H1 (cell line): ENCODE data around the gene TAC4. TPM values are rescaled to one million over a fixed set of nuclear protein-coding genes. Genes with fewer than 3 reads are reported as not detected.
A peak's percentile ranks its signal among the peaks of the same experiment; 100 is the strongest.

Experiments
- CTCF ChIA-PET: fragments of 300-600 bp; sonication (Branson Sonifier 250); formaldehyde crosslinking; loops from one replicate; lab custom pipeline; 2021; ENCODE audit not compliant: partially characterized antibody; lab: Charles Lee
- POLR2A ChIA-PET: fragments of 300-600 bp; sonication (Branson Sonifier 250); formaldehyde crosslinking; loops from one replicate; lab custom pipeline; 2021; ENCODE audit warnings: inconsistent platforms; ENCODE audit not compliant: partially characterized antibody; lab: Charles Lee
- DNase-seq, 2 experiments: peaks; one replicate each; pipeline versions ENCODE4 v3.0.0 to v3.0.0-alpha.2; 2010 to 2022; ENCODE audit warnings: low spot score in 2 of 2, low read depth in 1 of 2, mixed read lengths in 1 of 2
- FAIRE-seq: peaks from 2 replicates; lab custom pipeline; 2011; peaks lifted over from hg19 to GRCh38; lab: Jason Lieb, UNC
- H2AFZ ChIP-seq: 2 replicates; pipeline ENCODE4 v1.8.1; 2012; ENCODE audit warnings: low read length, inconsistent platforms
- H2AK5ac ChIP-seq: 2 replicates; pipeline ENCODE4 v1.6.1; 2013; ENCODE audit warnings: low read depth, low read length
- H2BK120ac ChIP-seq: replicated peaks from 2 replicates; pipeline ENCODE3; 2013; ENCODE audit warnings: low read depth, low read length, inconsistent platforms
- H2BK12ac ChIP-seq: 2 replicates; pipeline ENCODE4 v1.6.1; 2013; ENCODE audit warnings: low read depth, low read length
- H2BK15ac ChIP-seq: 2 replicates; pipeline ENCODE4 v1.6.1; 2013; ENCODE audit warnings: low read length
- H2BK20ac ChIP-seq: 2 replicates; pipeline ENCODE4 v1.6.1; 2013; ENCODE audit warnings: low read length
- H2BK5ac ChIP-seq: 2 replicates; pipeline ENCODE4 v1.6.1; 2013; ENCODE audit warnings: low read depth, low read length
- H3K14ac ChIP-seq: 2 replicates; pipeline ENCODE4 v1.6.1; 2013; ENCODE audit warnings: inconsistent platforms; ENCODE audit not compliant: insufficient read length
- H3K18ac ChIP-seq: 2 replicates; pipeline ENCODE4 v1.6.1; 2013; ENCODE audit warnings: low read length; ENCODE audit errors: extremely low read depth
- H3K23ac ChIP-seq: 2 replicates; pipeline ENCODE4 v1.6.1; 2013; ENCODE audit warnings: inconsistent platforms; ENCODE audit not compliant: insufficient read length
- H3K23me2 ChIP-seq: 2 replicates; pipeline ENCODE4 v1.6.1; 2013; ENCODE audit warnings: low read depth, low read length
- H3K27ac ChIP-seq: 2 replicates; pipeline ENCODE4 v1.6.1; 2011; ENCODE audit warnings: low read depth, low read length, inconsistent platforms
- H3K27me3 ChIP-seq, 4 experiments: replicated peaks in 1 of 4; 1 replicate in 1 of 4; 2 replicates in 3 of 4; pipeline versions ENCODE4 v1.6.1 to v1.8.1; 2011 to 2013; ENCODE audit warnings: low read length in 3 of 4, mild to moderate bottlenecking in 3 of 4, inconsistent platforms in 2 of 4, mixed read lengths in 2 of 4, moderate library complexity in 1 of 4; ENCODE audit not compliant: control insufficient read depth in 3 of 4, insufficient read depth in 3 of 4; ENCODE audit errors: extremely low read depth in 1 of 4
- H3K36me3 ChIP-seq, 4 experiments: 2 replicates each; pipeline versions ENCODE4 v1.6.1 to v1.8.1; 2011 to 2013; ENCODE audit warnings: mild to moderate bottlenecking in 4 of 4, low read length in 3 of 4, moderate library complexity in 2 of 4, control low read depth in 1 of 4, inconsistent platforms in 1 of 4; ENCODE audit not compliant: insufficient read depth in 4 of 4, control insufficient read depth in 2 of 4
- H3K4ac ChIP-seq: replicated peaks from 2 replicates; pipeline ENCODE3; 2013; ENCODE audit warnings: low read length, low read depth, mixed read lengths, inconsistent platforms; ENCODE audit not compliant: insufficient read length
- H3K4me1 ChIP-seq, 4 experiments: replicated peaks in 1 of 4; 1 replicate in 1 of 4; 2 replicates in 3 of 4; pipeline versions ENCODE4 v1.6.1 to v1.8.1; 2011 to 2013; ENCODE audit warnings: low read length in 3 of 4, inconsistent platforms in 2 of 4, mixed read lengths in 1 of 4; ENCODE audit not compliant: insufficient read depth in 4 of 4, control insufficient read depth in 3 of 4
- H3K4me2 ChIP-seq, 2 experiments: 2 replicates each; pipeline versions ENCODE4 v1.6.1 to v1.8.1; 2011 to 2013; ENCODE audit warnings: low read depth in 2 of 2, low read length in 2 of 2, control low read depth in 1 of 2, inconsistent platforms in 1 of 2, mild to moderate bottlenecking in 1 of 2; ENCODE audit not compliant: insufficient read depth in 1 of 2
- H3K4me3 ChIP-seq, 4 experiments: fragments of 200-600, 300-600 bp in 1 of 4; sonication (generic), shearing (Covaris generic), sonication (Bioruptor Twin) in 1 of 4; 2 replicates each; pipeline versions ENCODE4 v1.5.1 to v1.8.1; 2011 to 2016; ENCODE audit warnings: low read length in 4 of 4, low read depth in 3 of 4, control low read depth in 2 of 4, inconsistent platforms in 2 of 4, mild to moderate bottlenecking in 2 of 4, mixed read lengths in 1 of 4, moderate library complexity in 1 of 4; ENCODE audit not compliant: insufficient read depth in 2 of 4; ENCODE audit errors: extremely low read depth in 1 of 4
- H3K56ac ChIP-seq: replicated peaks from 2 replicates; pipeline ENCODE3; 2013; ENCODE audit warnings: low read depth, mild to moderate bottlenecking, mixed read lengths, low read length, inconsistent platforms; ENCODE audit not compliant: insufficient read length
- H3K79me1 ChIP-seq: 2 replicates; pipeline ENCODE4 v1.6.1; 2013; ENCODE audit warnings: low read depth, low read length, control low read depth
- H3K79me2 ChIP-seq, 2 experiments: 2 replicates each; pipeline versions ENCODE4 v1.6.1 to v1.8.1; 2012 to 2013; ENCODE audit warnings: low read length in 2 of 2, mild to moderate bottlenecking in 2 of 2, inconsistent platforms in 1 of 2; ENCODE audit not compliant: insufficient read depth in 2 of 2, control insufficient read depth in 1 of 2
- H3K9ac ChIP-seq, 4 experiments: replicated peaks in 1 of 4; 1 replicate in 1 of 4; 2 replicates in 3 of 4; pipeline versions ENCODE4 v1.6.1 to v1.8.1; 2011 to 2013; ENCODE audit warnings: low read depth in 3 of 4, low read length in 3 of 4, control low read depth in 2 of 4, mild to moderate bottlenecking in 2 of 4, moderate library complexity in 2 of 4, inconsistent platforms in 1 of 4; ENCODE audit errors: extremely low read depth in 1 of 4
- H3K9me3 ChIP-seq, 2 experiments: 2 replicates each; pipeline versions ENCODE4 v1.6.1 to v1.8.1; 2012 to 2013; ENCODE audit warnings: mild to moderate bottlenecking in 2 of 2, moderate library complexity in 2 of 2, control low read depth in 1 of 2, inconsistent platforms in 1 of 2, low read depth in 1 of 2, low read length in 1 of 2, mixed read lengths in 1 of 2; ENCODE audit not compliant: insufficient read depth in 2 of 2
- H4K20me1 ChIP-seq, 2 experiments: replicated peaks in 1 of 2; 2 replicates each; pipeline versions ENCODE3 to v1.8.1; 2011 to 2013; ENCODE audit warnings: inconsistent platforms in 2 of 2, low read length in 2 of 2, mild to moderate bottlenecking in 1 of 2; ENCODE audit not compliant: insufficient read depth in 2 of 2, control insufficient read depth in 1 of 2
- H4K5ac ChIP-seq: 2 replicates; pipeline ENCODE4 v1.6.1; 2013; ENCODE audit warnings: low read length, low read depth, mixed read lengths, inconsistent platforms; ENCODE audit not compliant: insufficient read length
- H4K8ac ChIP-seq: 2 replicates; pipeline ENCODE4 v1.8.0; 2013; ENCODE audit warnings: mild to moderate bottlenecking, moderate library complexity, low read length, inconsistent platforms; ENCODE audit not compliant: insufficient read depth; ENCODE audit errors: extremely low read depth
- H4K91ac ChIP-seq: replicated peaks from 2 replicates; pipeline ENCODE3; 2013; ENCODE audit warnings: low read length, mixed read lengths, inconsistent platforms; ENCODE audit not compliant: insufficient read length
- JUN ChIP-seq: IDR thresholded peaks from 2 replicates; pipeline ENCODE4 v1.6.1; 2011; ENCODE audit warnings: low read depth, mild to moderate bottlenecking, improper control_type of control experiment, low read length
- RAD21 ChIP-seq, 2 experiments: IDR thresholded peaks in 1 of 2; conservative IDR thresholded peaks in 1 of 2; 2 replicates each; pipeline ENCODE4 v1.6.1; 2011; ENCODE audit warnings: low read depth in 2 of 2, low read length in 2 of 2, improper control_type of control experiment in 1 of 2, inconsistent platforms in 1 of 2, mild to moderate bottlenecking in 1 of 2, moderate library complexity in 1 of 2
- TAF7 ChIP-seq: optimal IDR thresholded peaks from 2 replicates; pipeline ENCODE3; 2011; ENCODE audit warnings: low read depth, mild to moderate bottlenecking, inconsistent platforms, low read length, moderate library complexity, borderline replicate concordance
- WGBS, 2 experiments: shearing (Covaris generic) in 1 of 2; methylation state at CpG; one replicate each; pipeline versions ENCODE4 v1.1.6 to v1.1.7; 2013 to 2015; ENCODE audit warnings: low lambda C conversion rate in 2 of 2, mixed read lengths in 2 of 2, inconsistent platforms in 1 of 2, low coverage in 1 of 2, missing lambda C conversion rate in 1 of 2; ENCODE audit not compliant: insufficient replicate concordance in 2 of 2, insufficient coverage in 1 of 2, insufficient read length in 1 of 2; ENCODE audit errors: extremely low coverage in 1 of 2, missing lambda C conversion rate in 1 of 2; 5-methylcytosine and 5-hydroxymethylcytosine counted together
- polyA plus RNA-seq, 7 experiments: library from polyadenylated mRNA; depleted of rRNA in 3 of 7; stranded (reverse) in 5 of 7; unstranded in 2 of 7; fragments of >200 nt in 5 of 7; fragments of 200-250 nt in 2 of 7; gene quantifications; 1 replicate in 5 of 7; 2 replicates in 1 of 7; 4 replicates in 1 of 7; pipeline versions ENCODE4 v1.2.1 to v1.2.3, GENCODE V29; 2011 to 2013; ENCODE audit warnings: missing spikeins in 2 of 7, mixed read lengths in 2 of 7
- total RNA-seq: library from RNA; stranded (reverse); fragmentation: NEBNext Ultra II Directional; extraction: Animal tissue kit (Norgen Biotek cat#: 25700); gene quantifications from 2 replicates; pipeline ENCODE4 v1.2.1, GENCODE V29; 2021

Gene TAC4
- total and polyA plus RNA-seq, 2 of the 8 experiments (the other 6 are each of a cell fraction or from before 2014, with no cell fraction given): 0.15 TPM; not detected in 1

DNA sequence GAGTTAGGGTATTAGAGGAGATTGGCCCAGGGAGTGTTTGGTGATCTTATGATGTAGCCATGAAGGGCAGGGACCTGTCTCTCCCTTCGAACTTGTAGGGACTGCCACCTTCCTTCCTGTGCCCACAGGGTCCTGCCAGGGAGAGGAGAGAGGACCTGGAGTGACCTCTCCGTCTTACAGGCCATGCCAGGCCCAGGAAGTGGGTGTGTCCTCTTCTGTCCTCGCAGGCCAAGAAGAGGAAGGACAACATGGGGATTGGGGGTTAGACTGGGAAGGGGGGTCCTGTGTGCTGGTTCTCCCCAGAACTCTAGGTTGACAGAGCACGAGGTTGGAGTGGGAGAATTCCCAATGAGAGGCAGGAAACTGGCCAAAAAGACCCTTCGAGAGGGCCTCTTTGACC lies 43.4 kb upstream of the TAC4 start:
- Histone ChIP-seq H3K27me3 (peaks cover 3 to 29% (median 24%) of the 10 kb centered on the region in 4 experiments), H3K4me2 (peak overlapping the region; percentile 59 to 62; a peak in 2 of 4 replicates), H3K23me2 (no peaks in the 10 kb centered on the region; the same call in 1 of the 2 replicates), H3K27ac (no peak overlapping the region), H2AFZ (peak overlapping the region; percentile 56; the same call in 1 of the 2 replicates), H4K8ac (no peak overlapping the region), H2BK20ac (no peak overlapping the region), H3K14ac (no peak overlapping the region), H3K56ac (no peak overlapping the region), H4K20me1 (no peaks in the 10 kb centered on the region), H3K23ac (no peak overlapping the region), H2AK5ac (no peak overlapping the region; the same call in 1 of the 2 replicates), H3K4me1 (peaks cover 4 to 16% (median 13%) of the 10 kb centered on the region in 4 experiments), H2BK5ac (no peak overlapping the region), H3K79me1 (no peaks in the 10 kb centered on the region), H3K9me3 (no peaks in the 10 kb centered on the region), H2BK15ac (peak overlapping the region; percentile 98; the same call in 1 of the 2 replicates), H3K4ac (no peak overlapping the region), H3K18ac (no peak overlapping the region), H3K9ac (no peak overlapping the region), H3K4me3 (peak overlapping the region in 1 of 4 experiments; percentile 52; a peak in 2 of 8 replicates), H4K5ac (no peak overlapping the region), H2BK12ac (peak overlapping the region; percentile 85), H2BK120ac (no peak overlapping the region), H4K91ac (no peak overlapping the region), H3K79me2 (no peaks in the 10 kb centered on the region), H3K36me3 (no peaks in the 10 kb centered on the region)
- ChIA-PET POLR2A (interaction anchor here (1.6 to 2.2 kb wide), 3 partner anchors 11 to 18 kb away, joined by 5 to 9 read pairs (median 6); no protein-coding TSS in a partner anchor), CTCF (interaction anchor here (0.8 to 10.0 kb wide), 7 partner anchors 7 to 105 kb away, joined by 3 to 109 read pairs (median 9); partner anchors contain the start of gene DLX3)
- DNase-seq (no peak), FAIRE-seq (no peak)
- 60% methylated on average over 5 of the region's 5 CpGs; no CpG with 5 or more reads in 1 of the 2 experiments for WGBS, 2 experiments
- TF ChIP-seq JUN (no peak), TAF7 (no peak), RAD21 (IDR thresholded peaks at IDR 0.05 in 1 of 2, conservative IDR thresholded peaks at IDR 0.05 in 1 of 2; ENCODE audit: low read depth in 2 of 2, low read length in 2 of 2) (no peak)
